Posterior cingulate gyrus (tissue), 11 donors: ENCODE results near the gene VSTM1.

Experiments used
- DNase-seq, 10 donors: peaks; one replicate each; pipeline versions ENCODE4 v3.0.0 to v3.0.0-alpha.2; 2020 to 2021; ENCODE audit warnings: mixed read lengths in 3 of 10
- intact Hi-C: fragments of 100-400 bp; cut with DNase I; formaldehyde crosslinking; loops from one replicate; pipeline ENCODE4 v1.15.1; 2023

Gene VSTM1

DNA sequence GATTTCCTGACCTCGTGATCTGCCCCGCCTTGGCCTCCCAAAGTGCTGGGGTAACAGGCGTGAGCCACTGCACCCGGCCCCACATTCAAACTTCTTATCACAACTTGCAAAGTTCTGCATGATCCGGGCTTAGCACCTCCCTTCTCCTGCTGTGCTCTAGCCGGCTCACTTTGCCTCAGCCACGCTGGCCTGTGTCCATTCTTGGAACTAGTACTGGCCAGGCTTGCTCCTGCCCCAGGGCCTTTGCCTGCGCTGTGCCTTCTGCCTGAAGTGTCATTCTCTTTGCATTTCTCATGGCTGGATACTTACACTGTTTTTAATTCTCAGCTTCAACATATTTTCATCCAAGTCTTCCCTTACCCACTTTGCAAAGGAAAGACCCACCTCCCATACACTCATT lies 42.3 kb downstream of the VSTM1 start:
- intact Hi-C loops: no loop called here
- peak in 1 of 10 donors; percentile 25 for DNase-seq

- peak in 1 of 10 donors; percentile 3 for DNase-seq
- intact Hi-C loops: no loop called here
These were observed 46.4 kb downstream of the VSTM1 start for GRCh38 chr19:54017261-54017660.

- intact Hi-C loops: no loop called here
- peak in 1 of 10 donors; percentile 9 for DNase-seq
These were observed 48.7 kb downstream of the VSTM1 start for GRCh38 chr19:54014920-54015560.

DNA sequence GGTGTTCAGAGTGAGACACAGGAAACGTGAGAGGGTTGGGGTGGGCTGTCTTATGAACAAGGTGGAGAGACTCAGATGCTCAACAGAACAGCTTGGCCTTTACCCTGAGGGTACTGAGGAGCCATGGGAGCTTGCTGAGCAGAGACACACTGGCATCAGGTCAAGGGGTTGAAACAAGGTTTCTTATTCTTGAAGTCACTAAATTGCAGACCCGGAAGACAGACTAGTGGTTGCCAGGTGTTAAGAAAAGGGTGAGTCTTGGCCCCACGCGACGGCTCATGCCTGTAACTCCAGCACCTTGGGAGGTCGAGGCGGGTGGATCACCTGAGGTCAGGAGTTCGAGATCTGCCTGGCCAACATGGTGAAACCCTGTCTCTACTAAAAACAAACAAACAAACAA lies 49.8 kb downstream of the VSTM1 start:
- no peak for DNase-seq
- intact Hi-C loops: no loop called here

- DNase-seq: peak in 3 of 10 donors; percentile 36 to 87 (median 79)
- intact Hi-C loops: no loop called here
These were observed 52.0 kb downstream of the VSTM1 start for GRCh38 chr19:54011507-54012211.

- DNase-seq: peak in 1 of 10 donors; percentile 4
- intact Hi-C loops: no loop called here
These were observed 53.2 kb downstream of the VSTM1 start for GRCh38 chr19:54010474-54010873.

DNA sequence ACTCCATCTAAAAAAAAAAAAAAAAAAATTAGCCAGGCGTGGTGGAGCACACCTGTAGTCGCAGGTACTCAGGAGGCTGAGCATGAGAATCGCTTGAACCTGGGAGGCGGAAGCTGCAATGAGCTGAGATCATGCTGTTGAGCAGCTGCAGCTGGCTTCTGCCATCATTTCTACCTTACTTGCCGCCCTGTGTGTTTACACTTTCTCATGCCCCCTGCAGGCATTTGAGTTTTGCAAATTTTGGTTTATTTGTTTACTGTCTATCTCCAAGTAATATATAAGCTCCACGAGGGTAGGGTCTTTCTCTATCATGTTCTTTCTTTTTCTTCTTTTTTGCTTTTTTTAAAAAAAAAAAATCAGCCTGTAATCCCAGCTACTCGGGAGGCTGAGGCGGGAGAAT lies 54.3 kb downstream of the VSTM1 start:
- peak in 1 of 10 donors; percentile 38 for DNase-seq
- intact Hi-C loops: no loop called here

GRCh38 chr19:54002495-54003315 lies 61.0 kb downstream of the VSTM1 start:
- intact Hi-C loops: no loop called here
- no peak for DNase-seq

- no peak for DNase-seq
- intact Hi-C loops: no loop called here
These were observed 62.2 kb downstream of the VSTM1 start for GRCh38 chr19:54001496-54001895.

DNA sequence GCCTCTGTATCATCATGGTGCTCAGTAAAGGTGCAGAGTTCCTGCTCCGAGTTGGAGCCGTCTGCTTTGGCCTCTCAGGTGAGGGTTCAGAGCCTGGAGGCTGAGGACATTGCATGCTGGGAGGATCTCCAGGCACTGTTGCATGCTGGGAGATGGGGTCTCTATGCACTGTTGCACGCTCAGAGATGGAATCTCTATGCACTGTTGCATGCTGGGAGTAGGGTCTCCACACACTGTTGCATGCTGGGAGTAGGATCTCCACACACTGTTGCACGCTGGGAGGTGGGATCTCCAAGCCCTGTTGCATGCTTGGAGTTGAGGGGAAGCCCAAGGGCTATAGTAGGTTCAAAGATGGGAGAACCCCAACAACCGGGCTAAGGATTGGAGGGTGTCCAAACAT lies 64.0 kb downstream of the VSTM1 start:
- no peak for DNase-seq
- intact Hi-C loops: no loop called here

DNA sequence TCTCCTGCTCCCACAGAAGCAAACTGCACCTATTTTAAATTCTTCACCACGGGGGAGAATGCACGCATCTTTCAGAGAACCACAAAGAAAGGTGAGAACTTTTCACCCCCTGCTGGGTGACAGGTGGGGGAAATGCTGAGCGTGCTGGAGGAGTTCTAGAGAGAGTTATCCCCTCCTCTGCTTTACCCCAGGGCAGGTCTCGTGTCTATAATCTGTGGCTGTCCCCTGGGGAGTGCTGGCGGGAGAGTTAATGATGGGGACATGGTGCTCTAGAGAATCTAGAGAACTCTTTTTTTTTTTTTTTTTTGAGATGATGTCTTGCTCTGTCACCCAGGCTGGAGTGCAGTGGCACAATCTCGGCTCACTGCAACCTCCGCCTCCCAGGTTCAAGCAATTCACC lies 65.5 kb downstream of the VSTM1 start:
- intact Hi-C loops: no loop called here
- no peak for DNase-seq

- intact Hi-C loops: no loop called here
- no peak for DNase-seq
These were observed 68.9 kb downstream of the VSTM1 start for GRCh38 chr19:53994811-53995210.

DNA sequence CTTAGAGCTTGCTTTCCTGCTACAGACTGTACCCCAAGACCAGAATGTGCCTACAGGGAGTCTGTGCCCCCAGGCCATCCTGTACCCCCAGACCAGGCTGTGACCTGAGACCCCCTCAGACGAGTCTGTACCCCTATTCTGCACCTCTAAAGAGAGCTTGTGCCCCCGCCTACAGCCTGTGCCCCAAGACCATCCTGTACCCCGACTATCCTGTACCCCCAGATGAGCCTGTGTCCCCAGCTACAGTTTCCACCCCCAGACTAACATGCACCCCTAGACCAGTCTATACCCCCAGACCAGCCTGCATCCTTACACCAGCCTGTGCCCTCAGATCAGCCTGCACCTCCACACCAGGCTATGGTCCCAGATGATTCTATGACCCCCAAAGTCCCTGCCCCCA lies 70.2 kb downstream of the VSTM1 start:
- DNase-seq: no peak
- intact Hi-C loops: no loop called here

DNA sequence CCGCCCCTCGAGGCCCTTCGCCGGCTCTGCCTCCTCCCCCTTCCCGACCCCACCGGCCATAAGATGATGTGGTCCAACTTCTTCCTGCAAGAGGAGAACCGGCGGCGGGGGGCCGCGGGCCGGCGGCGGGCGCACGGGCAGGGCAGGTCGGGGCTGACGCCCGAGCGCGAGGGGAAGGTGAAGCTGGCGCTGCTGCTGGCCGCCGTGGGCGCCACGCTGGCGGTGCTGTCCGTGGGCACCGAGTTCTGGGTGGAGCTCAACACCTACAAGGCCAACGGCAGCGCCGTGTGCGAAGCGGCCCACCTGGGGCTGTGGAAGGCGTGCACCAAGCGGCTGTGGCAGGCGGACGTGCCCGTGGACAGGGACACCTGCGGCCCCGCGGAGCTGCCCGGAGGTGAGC lies 70.9 kb downstream of the VSTM1 start:
- intact Hi-C loops: no loop called here
- DNase-seq: no peak

DNA sequence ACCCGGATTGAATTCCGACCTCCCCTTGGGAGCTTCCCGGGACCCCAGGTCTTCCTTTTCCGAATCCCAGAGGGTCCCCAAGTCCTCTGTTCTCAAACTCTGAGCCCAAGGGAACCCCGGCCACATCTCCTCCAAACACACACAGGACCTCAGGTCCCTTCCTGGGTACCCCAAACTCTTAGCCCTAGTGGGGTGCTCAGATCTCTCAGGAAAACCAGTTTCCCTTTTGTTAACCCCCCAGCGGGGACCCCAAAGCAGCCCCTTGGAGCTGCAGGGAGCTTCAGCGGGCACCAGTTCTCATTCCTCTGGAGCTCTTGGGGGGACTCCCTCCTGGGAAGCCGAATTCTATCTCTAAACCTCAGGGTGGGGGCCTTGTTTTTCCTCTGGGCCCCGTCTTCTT lies 71.5 kb downstream of the VSTM1 start:
- intact Hi-C loops: no loop called here
- no peak for DNase-seq

- DNase-seq: no peak
- intact Hi-C loops: no loop called here
These were observed 72.2 kb downstream of the VSTM1 start, which contains the start of gene CACNG6 for GRCh38 chr19:53991224-53992113. Gene CACNG6, plus strand, starts transcription at chr19:53991637. Its CDS starts 1,241 bp downstream, at chr19:53992878.
